GM19240 (cell line): ENCODE data around the gene RP2.

Experiments
- DNase-seq: peaks from one replicate; pipeline ENCODE4 v3.0.0; 2011; ENCODE audit warnings: low spot score; ENCODE audit not compliant: insufficient read length

Gene RP2

DNA sequence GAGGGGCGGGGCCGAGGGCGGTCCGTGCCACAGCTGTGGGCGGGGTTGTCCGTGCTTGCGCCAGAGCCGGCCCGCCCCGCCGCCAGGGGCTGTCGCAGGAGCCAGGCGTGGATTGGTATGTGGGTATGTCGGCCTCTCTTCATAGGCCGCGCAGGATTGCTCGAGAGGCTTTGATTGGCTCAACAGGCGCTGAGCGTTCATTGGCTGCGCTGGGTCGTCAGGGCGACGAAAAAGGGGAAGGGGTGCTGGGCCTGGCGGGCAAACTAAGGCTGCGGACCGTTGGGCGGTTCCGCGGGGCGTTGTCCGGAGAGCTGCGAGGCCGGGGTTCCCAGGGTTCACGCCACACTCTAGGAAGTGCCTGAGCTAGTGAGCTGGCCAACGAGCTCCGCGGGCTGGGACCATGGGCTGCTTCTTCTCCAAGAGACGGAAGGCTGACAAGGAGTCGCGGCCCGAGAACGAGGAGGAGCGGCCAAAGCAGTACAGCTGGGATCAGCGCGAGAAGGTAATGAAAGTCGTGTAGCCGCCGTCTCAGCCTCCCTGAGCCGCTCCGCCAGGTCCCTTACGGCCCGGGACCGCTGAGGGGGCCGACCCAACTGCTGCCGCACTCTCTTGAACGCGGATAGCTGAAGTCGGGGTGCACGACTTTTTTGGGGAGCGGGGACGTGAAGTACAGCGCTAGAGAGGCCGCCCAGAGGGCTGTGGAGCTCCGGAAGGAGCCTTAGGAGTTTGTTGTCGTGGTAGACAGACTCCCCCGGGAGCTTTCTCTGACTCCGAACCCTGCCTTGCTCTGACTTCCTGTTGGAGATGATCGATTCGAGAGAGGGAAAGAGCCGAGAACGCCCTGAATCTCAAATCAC lies at the start of gene RP2:
TSS of gene RP2 (plus strand) at position 343 of the 857 bp plus-strand sequence. CDS start at position 401, 58 bp downstream.
- DNase-seq: peak; percentile 26

DNA sequence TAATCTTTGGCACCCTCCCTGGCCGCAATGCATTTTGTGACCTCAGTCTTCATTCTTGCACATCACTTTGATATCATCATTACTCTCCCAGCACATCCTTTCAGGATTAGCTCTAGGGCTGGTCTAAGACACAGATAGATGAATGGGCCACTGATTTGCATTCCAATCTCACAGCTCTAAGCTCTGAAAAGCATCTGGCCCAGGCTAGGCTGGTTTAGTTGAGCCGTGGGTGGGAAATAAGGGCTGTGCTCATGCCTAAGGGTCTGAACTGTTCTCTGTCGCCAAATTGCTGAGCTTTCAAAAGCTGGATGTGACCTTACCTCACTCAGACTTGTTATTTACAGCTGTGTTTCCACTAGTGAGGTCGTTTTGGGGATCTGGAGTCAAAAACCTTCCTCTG lies 47.9 kb upstream of the RP2 start:
- no peak for DNase-seq

DNA sequence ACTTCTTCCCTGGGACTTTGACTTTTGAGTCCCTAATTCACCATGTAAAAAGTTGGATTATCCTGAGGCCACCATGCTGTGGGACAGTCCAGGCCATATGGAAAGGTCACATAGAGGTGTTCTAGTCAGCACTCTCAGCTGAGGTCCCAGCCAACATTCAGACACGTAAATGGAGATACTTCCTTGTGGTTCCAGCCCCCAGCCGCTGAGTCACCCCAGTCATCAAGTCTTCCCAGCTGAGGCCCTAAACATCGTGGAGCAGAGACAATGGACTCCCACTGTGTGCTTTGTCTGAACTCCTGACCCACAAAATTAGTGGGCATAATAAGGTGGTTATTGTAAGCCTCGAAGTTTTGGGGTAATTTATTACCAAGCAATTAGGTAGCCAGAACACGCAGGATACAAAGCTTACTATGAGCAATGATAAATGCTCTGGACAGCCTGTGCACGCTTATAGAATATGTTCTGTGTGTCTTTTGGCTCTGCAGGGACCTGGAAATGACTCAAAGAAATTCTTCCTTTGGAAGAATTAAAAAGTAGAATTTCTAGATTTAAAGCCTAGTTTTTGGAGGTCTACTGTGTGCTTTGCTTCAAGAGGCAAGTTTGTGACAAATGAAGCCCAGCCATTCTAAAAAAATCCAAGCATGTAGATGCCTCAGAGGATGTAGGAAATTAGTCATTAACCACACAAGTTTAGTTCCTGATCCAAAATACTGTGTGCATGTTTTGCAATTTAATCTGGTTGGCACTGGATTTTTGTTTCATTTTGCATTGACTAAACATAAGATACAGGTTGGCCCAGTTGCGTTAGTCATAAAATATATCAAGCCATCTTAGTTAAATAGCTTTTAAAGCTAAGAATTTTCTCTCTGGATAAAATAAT lies 44.7 kb upstream of the RP2 start:
- no peak for DNase-seq

GRCh38 chrX:46792810-46793188 lies 44.0 kb upstream of the RP2 start:
- DNase-seq: no peak

DNA sequence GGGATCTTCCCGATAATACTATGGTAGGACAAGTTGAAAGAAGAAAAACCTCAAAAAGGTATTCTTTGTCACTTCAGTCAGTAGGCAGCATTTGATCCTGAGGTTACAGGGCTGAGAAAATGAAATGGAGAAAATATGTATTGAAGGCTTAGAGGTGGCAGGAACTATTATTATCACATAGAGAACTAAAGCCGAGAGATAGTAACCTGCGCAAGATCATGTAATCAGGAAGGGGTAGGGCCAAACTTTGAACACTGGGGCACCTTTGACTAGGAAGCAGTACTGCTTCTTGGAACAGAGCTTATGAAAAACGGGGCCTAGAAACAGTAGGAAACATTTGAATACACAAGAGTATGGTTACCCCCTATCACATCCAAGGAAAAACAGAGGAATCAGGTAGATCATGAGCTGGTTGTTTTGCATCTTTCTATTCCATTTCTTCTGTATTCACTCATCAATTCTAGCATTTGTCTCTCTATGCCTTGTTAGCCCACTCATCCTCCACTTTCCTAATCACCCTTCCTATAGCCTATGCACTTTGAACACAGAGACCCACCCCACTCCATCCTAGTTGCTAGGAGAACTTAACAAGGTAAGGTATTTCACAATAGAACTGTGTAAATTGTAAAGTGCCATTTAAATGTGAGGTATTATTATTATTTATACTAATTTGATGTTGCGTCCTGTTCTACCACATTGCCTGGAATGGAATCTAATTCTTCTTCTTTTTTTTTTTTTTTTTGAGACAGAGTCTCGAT lies 43.3 kb upstream of the RP2 start:
- no peak for DNase-seq

GRCh38 chrX:46796574-46797191 lies 40.2 kb upstream of the RP2 start:
- DNase-seq: no peak

GRCh38 chrX:46803140-46803539 lies 33.7 kb upstream of the RP2 start:
- no peak for DNase-seq

DNA sequence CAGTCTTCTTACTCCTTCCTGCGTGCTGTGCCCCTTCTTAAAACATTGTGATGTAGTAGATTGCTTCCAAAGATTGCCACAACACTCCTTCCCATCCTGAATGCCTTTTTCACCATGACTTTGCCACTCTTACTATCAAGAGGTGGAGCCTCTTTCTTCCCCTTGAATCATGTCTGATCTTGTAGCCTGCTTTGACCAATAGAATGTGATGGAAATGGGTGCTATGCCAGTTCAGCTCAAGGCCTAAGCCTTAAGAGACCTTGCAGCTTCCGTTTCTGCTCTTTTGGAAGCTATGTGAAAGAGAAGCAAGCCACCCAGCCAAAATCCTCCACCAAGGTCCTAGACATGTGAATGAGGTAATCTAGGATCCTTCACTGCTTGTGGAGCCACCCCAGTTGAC lies 31.6 kb upstream of the RP2 start:
- no peak for DNase-seq

DNA sequence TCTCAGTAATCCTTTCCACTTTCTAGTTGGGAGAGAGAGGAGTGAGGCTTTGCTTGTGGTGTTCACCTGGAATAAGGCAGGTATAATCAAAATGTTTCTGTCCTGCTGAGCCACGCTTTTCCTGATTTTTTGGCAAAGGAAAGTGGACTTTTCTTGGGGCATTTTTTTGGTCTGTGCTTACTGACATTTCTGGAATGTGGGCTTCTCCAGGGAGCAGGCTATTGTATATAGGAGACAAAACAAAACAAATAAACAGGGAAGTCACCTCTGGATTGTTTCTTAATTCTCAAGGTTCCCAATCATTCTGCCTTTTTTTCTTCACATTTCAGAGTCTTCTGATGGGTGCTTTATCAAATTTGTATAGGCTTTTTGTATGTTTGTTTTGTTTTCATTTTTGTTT lies 25.7 kb upstream of the RP2 start:
- DNase-seq: no peak

DNA sequence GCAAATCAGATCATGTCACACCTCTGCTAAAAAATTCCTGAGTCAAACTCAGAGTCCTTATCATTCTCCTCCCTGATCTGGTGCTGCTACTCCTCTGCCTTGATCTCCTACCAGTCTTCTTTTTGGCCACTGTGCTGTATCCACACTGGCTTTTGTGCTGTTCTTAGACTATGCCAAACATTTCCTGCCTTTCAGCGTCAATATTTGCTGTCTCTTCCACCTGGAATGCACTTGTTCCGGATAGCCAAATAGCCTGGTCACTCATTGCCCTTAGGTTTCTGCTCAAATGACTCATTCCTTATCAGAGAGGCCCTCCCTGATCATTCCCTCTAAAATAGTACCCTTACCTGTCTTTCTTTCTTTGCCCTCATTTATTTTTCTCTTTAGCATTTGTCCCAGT lies 24.4 kb upstream of the RP2 start:
- DNase-seq: no peak

DNA sequence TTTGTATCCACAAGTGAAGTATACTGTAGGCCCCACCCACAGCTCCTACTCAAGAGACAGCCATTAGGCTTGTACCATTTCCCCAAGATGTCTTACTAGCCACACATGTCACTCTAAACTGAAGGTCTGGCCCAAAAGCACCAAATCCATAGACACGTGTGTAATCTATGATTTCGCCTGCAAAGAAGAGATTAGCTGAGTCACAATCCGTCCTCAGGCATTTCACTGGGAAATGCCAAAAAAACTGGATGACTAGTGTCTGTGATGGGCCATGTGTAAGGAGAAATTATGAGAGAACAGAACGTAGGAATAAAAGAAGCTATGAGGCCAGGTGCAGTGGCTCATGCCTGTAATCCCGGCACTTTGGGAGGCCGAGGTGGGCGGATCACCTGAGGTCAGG lies 21.9 kb upstream of the RP2 start:
- DNase-seq: no peak

- DNase-seq: no peak
Measured at GRCh38 chrX:46819136-46819535, 17.7 kb upstream of the RP2 start.

DNA sequence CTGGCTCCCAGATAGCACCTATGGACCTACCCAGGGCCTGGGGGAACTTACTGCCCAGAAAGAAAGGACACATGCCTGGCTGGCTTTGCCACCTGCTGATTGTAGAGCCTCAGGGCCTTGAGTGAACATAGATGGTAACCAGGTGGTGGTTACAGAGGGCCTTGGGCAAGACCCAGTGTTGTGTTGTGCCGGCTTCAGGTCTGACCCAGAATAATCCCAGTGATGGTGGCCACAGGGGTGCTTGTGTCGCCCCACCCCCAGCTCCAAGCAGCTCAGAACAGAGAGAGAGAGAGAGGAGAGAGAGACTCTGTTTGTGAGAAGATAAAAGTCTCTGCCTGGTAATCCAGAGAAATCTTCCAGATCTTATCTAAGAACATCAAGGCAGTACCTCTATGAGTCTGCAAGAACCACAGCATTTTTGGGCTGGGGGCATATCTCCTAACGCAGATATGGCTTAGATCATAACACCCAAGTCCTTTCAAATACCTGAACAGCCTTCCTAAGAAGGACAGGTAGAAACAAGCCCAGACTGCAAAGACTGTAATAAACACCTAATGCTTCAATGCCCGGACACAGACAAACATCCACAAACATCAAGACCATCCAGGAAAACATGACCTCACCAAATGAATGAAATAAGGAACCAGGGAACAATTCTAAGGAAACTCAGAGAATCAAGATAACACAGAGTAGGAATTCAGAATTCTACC lies 16.3 kb upstream of the RP2 start:
- DNase-seq: no peak

DNA sequence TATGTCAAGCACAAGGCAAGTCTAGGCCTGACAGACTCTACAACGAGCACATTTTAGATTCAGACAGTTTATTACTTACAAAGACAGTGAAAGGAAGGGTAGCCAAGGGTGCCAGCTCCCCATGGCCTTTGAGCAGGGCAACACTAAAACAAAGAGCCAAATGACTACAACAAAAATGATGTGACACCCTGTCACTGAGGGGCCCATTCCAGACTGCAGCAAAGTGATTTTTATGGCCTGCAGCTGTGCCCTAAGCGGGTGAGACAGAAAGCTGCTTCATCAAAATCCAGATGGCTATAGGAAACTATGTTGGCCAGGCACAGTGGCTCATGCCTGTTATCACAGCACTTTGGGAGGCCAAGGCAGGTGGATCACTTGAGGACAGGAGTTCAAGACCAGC lies 13.4 kb upstream of the RP2 start:
- no peak for DNase-seq

GRCh38 chrX:46831765-46832327 lies 5.0 kb upstream of the RP2 start:
- DNase-seq: no peak

DNA sequence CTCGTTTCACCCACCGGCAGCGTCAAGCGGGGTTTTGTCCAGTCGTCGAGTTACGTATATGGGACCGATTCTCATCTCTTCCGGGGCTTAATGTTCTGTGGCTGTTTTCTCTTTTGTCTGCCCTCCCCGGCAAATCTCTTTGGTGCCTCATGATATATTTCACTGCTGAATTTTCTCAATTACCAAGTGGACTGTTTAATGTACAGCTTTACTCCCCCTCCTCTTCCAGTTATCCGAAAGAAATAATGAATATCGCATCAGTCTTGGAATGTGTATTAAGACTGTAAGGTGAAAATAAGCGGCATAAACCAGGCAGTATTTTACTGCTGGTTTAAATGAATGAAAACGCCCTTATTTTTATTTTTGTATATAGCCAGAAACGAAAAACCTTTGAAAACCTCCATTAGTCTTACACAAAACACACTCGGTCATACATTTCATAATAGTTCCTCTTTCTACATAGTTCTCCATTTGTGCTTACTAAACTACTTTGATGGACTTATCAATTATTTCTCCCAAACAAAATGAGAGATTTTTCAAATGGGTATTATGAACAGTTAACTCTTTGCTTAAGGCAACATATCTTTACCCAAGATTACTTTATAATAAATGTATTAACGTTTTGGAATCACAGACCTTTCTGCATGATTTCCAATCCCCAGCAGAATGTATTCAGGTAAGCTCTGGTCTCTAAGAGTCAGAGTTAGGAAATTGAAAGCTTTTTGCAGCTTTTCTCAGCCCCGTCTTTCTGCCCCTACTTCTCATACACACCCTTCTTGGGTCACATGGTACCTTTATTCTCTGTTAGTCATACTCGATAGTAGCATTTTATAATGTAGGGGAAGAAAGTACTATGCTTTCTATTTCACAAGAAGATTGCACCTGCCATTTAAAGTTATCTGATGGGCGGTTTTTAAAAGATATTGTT lies 979 bp downstream of the RP2 start:
- no peak for DNase-seq

- no peak for DNase-seq
Measured at GRCh38 chrX:46838486-46838870, 1.6 kb downstream of the RP2 start.

DNA sequence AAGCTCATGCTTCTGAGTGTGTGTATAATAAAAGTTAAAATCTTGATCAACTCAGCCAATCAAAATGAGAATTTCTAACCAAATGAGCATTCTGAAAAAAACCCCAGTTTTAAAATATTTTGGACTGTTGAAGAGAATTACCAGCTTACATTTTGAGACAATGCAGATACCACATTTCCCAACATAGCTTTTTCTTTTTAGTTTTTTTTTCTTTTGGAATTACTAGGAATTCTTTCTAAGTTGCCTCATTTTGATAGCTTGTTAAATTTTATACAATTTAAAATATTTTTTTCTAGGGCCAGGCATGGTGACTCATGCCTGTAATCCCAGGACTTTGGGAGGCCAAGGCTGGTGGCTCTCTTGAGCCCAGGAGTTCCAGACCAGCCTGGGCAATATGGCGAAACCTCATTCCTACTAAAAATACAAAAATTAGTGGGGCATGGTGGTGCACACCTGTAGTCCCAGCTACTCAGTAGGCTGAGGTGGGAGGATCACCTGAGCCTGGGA lies 2.2 kb downstream of the RP2 start:
- no peak for DNase-seq

- no peak for DNase-seq
Measured at GRCh38 chrX:46840946-46841345, 4.1 kb downstream of the RP2 start.
